Activated T-cell treated with anti-CD3 and anti-CD28 coated beads for 1 hour (primary cell): Measurements from ENCODE around the gene LRRC75A.
"Not testable (repeated sequence)": the region's sequence is repeated elsewhere in the genome, so short reads cannot be mapped to it uniquely, and the experiment has no call there.

Experiments used
- DNase-seq: peaks from one replicate; pipeline ENCODE4 v3.0.0-alpha.2; 2020; ENCODE audit warnings: low read depth

LRRC75A gene

DNA sequence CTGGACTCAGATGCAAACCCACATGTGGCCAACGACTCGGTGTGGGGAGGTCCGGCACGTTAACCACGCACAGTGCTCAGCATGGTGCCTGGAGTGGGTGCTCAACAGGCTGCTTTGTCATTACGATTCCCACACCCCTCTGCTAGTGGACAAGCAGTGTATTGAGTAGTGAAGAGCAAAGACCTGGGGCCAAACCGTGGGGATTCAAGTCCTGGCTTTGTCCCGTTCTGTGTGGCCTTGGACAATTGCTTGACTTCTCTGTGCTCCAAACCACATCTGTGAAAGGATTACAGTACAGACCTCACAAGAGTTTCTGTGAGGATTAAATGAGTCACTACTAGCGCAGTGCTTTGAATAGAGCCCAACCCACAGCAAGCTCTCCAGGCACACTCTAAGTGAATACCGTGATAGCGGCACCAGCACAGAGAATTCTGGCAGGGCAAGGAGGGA is 42.8 kb downstream of the LRRC75A start:
- no peak for DNase-seq

DNA sequence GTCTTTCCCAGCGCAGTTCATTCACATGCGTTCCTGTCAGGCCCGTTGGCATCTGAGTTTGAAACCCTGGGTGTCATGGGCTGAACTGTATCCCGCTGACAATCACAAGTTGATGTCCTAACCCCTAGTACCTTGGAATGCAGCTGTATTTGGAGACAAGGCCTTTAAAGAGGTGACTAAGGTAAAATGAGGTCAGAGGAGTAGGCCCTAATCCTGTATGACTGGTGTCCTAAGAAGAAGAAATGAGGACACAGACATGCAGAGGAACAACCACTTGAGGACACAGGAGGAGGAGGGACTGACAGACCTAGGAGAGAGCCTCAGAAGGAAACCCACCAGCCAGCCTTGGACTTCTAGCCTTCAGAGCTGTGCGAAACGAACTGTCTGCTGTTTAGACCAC is 43.5 kb downstream of the LRRC75A start:
- DNase-seq: no peak

DNA sequence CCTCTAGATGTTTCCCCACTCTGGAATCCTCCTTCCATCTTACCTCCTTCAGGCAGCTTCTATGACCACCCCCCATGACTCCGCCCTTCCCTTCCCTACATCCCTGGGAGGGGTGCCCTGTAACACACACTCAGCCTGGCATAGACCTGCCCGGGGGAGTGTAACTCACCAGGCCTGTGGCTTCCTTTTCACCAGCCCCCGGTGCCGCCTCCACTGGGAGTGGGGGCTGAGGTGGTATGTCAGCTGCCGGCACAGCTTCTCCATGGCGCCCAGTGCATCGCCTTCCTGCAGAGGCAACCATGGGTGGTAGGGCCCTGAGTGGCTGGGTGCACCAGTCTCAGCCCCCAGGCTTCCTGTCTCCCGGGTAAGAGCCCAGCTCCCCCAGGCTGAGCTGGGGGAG is 44.3 kb downstream of the LRRC75A start:
- DNase-seq: no peak

DNA sequence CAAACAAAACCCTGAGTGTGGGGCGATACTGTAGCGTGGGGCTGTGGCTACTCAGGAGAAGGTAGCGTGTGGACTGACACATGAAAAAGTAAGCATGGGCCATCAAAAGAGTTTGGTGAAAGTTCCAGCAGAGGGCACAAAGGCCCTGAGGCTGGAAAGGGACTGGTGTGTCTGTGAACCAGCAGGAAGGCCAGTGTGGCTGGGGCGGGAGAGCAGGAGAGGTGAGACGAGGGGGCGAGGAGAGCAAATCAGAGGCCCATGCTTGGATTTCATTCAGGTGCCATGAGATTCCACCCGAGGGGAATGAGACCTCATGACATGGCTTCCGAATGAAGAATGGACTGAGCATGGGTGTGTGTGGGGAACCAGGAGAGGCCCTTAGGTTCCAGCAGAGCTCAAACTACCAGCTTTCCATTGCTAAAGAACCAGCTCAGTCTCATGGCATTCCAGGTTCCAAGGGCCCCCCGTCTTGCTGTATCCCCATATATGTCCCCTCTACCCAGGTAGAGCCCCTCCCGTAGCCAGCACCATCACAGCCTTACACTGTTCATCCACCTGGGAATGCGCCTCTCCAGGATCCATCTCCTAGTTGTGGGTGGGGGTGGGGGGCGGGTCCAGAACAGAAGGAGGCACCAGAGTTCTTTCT is 45.5 kb downstream of the LRRC75A start:
- no peak for DNase-seq

DNA sequence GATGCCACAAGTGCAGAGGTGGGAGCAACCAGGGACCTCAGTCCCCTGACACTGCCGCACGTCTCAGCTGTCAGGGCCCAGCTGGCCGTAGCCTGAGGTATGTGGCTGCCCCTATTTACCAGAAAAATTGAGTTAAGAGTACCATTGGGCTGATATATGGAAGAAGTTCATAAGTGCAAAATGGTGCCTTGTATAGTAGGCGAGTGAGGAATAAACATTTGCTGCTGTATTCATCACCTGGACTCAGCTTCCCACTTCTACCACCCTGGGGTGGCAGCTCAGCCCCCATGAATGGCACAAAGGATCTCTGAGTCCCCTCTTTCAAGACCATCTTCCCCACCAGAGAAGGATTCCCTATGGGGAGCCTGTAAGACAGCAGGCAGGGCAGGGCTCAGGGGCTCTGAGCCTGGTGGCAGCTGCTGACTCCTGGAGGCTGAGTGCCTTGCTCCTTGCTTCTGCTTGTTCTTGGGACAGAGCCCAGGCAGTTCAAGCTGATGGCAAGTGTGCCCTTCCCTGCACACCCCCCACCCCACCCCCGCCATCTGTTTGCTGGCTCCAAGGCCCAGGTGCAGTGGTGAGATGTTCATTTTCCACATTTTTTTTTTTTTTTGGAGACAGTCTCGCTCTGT is 47.6 kb downstream of the LRRC75A start:
- no peak for DNase-seq

DNA sequence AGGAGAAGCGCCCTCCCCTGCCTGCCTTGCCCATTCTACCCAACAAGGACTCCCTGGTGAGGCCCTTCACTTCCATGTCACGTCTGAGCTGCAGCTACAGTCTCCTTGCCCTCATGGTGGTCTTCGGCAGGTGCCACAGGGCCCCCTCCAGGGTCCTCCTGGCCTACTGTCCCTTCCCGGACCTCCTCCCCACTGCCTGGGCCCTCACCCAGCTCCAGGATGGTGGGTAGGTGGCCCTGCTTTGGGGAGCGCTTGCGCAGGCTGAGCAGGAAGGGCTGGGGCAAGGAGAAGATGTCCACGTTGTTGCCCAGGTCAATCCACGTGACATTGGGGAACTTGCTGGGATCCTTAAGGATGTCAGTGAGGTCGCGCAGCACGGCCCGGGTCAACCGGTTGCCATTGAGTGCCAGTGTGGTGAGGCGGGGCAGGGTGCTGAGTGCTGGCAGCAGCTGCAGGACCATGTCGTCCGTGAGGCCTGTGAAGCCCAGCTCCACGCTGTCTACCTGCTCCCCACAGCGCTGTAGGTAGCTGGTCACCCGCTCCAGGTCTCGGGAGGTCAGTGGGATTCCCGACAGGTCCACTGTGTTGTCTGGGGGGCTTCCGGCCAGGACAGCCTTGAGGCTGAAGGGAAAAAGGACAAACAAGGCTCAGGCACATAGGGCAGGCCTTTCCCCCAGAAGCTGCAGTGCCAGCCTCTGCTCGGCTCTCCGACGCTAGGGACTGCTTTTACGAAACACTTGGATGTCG is 48.3 kb downstream of the LRRC75A start:
- DNase-seq: no peak

DNA sequence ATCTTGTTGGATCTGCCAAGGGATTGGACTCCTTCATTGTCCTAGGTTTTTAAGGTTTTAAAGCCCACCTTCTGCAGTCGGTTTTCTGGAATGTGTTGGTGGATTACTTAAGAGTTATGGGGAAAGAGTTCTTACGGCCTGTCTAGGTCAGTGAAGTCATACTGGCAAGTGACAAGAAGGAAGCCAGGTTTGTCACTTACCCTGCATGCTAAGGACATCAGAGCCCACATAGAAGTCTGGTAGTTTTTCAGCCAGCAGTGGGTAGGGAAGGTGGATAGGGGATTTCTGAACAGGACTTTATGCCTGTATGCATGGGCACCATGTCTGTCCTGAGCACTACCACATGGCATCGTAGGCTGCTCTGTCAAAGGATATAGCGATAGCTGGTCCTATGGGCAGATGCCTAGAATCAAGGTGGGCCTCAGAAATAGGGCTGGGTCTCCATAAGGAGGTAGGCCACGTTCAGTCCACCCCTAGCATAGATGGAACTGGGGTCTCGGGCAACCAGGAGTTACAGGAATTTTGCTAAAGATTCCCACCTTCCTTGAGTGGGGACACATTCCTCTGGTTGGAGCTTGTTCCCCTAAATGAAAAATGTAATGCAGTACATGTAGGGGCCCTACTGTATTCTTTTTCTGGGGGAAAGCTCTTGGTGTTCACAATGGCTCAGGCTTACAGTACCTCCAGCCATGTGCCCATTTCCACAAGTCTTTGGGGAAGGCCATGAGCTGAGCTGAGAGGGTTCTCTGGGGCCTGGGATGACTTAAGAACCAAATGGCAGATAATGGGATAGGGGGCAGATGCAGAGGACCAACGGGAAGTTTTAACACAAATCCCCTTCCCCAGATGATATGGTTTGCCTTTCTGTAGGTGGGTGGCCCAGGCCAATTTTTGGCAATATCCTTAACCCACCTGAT is 49.1 kb downstream of the LRRC75A start:
- no peak for DNase-seq

DNA sequence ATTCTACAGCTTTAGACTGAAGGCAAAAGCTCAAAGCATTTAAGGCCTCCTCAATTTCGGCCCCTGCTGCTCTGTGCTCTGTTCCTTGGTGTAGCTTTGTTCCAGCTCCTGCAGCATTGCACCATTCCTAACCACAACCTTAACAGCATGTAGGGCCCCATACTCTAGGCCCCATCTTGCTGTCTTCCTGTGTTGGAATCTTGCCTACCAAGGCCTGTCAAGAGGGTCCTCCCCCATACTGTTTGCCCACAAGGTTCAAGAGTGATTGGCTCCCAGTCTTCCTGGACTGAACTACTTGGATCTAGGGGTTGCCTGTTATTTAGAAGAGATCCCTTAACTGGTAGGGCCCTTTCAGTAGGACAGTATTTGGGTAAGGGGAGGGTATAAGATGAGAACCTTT is 49.9 kb downstream of the LRRC75A start:
- DNase-seq: no peak

DNA sequence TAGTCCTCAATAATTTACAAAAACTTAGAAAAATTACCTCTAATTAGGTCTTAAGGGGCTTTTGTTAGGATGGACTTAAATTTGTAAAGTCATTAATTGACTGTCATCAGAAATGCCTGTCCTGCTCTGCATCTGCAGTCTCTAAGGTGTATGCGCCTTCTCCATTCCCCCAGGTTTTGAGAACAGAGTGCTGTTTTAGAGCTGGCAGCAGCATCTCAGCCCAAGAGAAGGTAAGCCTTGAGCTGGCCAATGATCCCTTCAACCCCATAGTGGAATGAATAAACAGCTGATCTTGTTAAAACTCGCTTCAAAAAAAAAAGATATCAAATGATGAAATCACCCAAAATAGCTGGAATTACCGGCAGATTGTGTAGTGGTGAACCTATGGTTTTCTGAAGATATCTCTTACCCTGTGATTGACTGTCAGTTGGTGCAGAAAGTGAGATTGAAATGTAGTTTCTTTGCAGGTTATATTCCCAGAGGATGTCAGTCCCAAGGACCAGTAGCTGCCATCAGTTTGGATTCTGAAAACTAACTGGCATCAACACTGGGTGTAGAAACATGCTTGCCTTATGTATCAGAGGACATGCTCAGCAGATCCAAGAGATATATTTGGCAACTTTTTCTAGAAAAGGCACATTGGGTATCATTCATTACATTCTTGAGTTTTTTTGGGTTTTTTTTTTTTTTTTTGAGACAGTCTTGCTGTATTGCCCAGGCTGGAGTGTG is 50.9 kb downstream of the LRRC75A start:
- DNase-seq: no peak

DNA sequence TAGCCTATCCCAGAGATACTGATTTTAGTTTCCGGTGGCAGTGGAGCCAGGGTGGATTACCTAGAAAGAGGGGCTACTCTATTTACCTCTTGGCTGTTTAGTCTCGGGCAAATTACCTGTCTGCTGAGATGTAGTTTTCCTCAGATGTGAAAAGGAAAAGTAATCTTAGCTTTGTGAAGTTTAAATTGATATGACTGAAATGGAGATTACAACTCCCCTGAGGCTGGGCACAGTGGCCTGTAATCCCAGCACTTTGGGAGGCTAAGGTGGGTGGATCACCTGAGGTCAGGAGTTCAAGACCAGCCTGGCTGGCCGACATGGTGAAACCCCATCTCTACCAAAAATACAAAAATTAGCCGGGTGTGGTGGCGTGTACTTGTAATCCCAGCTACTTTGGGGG is 51.6 kb downstream of the LRRC75A start:
- DNase-seq: not testable (repeated sequence)

DNA sequence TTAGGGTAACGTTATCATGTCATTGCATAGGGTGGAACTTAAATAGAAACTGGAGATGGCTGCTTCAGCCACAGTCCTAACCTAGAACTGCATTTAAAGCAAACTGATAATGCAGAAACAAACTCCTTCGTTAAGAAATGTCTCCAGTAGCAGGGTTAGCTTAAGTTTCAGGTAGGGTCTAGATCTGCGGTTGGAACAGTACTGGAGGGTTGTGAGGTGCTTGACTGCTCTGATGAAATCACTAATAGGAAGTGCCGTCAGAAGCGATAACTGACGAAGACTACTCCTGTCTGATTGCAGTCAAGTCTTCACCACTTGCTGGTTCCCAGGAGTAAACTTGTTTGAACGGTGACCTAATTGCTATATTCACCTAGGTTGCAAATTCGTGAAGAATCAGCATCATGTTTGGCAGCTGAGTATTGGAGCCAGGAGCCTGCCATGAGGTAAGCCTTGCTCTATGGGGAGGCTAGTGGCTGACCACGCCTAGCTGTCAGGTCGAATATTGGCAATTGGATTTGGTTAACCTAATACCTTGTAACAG is 52.1 kb downstream of the LRRC75A start:
- no peak for DNase-seq

DNA sequence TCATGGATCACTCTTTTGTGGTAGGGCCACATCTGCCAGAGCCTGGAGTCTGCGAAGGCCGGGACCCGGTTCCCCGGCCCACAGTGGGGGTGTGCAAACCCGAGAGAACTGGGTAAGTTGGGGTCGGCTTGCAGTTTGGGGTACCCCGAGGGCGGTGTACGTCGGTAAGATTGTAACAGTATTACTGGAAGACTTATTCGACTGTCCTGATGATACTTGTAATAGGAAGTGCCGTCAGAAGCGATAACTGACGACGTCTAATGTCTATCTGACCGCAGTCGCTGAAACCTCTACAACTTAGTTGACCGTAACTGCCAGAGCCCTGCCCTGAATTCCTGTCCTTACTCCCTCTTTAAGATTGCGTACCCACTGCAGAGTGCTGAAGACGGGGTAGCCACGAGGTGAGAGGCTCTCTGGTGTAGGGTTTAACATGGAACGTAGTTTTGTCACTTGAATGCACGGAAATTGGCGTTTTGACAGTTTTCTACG is 52.6 kb downstream of the LRRC75A start:
- no peak for DNase-seq

DNA sequence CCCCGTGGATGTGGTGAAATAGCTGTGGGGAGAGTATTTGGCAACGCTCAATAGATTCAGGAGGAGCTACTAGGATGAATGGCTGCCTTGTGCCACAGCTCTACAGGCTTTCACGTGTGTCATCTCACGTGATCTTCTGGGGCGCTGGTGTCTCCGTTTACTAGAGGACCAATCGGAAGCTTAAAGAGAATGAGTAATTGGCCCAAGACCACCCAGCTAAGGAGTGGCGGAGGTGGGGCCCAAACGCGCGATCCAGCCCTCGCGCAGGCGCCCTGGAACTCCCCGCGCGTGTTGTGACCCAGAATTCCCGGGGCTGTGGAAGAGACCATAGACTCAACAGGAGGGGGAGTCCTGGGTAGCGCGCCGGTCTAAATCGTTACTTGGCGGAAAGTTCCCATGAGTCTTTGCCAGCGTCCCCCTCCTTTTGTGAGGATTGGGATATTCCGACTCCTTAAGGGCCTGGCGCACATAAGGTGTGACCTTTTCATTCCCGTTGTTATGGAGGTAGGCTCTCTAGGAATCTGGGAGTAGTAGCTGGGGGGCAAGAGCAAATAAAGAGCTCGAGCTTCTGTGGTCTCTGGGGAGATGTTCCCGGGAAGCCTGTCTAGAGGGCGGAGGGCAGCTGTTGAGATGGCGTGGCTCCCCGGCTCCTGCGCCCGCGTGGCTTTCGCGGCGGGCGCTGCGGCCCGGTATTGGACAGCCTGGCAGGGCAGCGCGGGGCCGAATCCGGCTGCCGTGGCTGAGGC is 53.3 kb downstream of the LRRC75A start:
- DNase-seq: peak; percentile 87

DNA sequence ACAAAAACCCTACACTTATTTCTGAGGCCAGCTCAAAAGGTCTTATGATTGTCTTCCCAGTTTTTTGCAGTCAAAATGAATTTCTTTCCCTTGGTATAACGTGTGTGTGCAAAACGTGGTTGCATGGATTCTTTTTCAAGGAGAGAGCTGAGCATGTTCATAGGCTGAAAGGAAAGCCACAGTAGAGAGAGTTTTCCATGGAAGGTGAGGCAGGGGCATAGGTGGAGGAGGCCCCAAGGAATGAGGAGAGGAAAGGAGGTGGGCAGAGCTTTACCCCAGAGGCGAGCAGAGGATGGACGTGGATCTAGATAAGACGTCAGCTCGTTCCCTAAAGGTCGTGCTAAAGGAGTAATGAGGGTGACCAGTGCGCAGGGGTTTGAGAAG is 53.8 kb downstream of the LRRC75A start:
- no peak for DNase-seq

DNA sequence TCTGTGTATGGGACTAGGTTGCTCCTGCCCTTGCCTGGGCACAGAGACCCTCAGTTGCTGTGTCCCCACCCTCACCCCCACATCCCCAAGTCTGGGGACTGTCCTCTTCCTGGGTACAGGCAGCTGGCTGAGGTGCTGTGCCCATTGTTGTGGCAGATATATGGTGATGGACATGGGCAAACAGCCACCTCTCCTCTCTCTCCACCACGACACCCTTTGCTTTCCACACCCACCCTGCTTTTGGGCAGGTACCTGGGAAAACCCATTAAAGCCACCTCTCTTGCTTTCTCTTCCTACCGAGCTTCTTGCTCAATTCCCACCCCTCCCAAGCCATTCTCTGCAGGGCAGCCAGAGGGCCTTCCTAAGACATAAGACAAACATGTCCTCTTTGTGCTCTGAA is 54.9 kb downstream of the LRRC75A start:
- no peak for DNase-seq

DNA sequence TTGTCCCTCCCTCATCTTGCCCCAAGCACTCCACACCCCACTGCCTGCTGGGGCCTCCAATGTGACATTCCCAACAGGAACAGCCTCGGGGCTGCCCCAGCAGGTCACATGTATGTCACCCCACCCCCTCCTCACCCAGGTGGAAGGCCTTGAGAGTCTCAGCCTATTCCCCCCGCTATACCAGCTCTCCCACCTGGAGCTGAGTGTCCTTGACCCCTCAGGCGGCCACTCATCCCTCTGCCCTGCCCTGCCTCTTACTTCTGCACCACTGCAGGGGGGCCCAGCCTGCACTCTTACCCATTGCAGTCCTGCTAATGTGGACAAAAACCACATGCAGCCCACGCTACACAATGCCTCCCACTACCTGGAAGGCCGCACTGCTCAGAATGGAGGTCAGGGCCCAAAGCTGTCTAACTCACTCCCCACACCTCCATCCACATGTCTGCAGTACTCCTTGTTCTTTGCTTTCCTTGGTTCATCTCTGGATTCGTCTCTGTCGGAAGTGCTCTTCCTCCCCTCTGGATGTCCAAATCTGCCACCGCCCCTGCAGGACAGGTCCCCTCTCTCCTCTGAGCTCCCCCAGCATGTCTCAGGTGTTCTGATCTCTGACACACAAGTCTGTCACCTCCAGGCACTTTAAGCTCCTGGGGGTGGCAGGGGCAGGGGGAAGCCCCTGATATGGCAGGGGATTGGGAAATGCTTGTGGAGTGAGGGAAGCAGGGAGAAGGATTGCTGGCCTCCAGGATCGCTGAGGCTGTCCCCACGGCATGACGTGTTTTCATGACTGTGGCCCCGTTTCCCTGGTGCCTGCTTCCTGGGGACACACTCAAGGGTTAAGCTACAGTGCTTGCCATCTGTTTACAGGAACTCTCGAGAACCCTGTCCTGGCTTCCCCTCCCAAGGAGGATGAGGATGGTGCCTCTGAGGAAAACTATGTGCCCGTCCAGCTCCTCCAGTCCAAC is 55.8 kb downstream of the LRRC75A start:
- DNase-seq: no peak

DNA sequence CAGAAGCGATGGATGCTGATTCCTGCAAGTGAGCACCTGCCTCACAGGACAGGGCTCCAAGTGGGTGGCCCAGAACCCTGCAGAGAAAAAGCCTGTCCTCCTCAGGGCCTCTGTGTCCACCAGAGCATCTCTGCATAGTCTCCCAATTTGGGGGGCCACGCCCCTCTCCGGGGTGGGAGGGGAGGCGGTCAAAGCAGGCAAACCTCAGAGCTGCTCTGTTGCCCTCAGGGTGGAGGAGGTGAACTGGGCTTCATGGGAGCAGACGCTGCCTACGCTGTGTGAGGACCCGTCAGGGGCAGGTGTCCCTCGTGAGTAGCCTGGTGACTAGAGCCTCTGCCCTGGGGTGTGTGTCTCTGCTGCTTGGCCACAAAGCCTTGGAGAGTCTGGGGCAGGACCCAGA is 57.3 kb downstream of the LRRC75A start:
- no peak for DNase-seq

DNA sequence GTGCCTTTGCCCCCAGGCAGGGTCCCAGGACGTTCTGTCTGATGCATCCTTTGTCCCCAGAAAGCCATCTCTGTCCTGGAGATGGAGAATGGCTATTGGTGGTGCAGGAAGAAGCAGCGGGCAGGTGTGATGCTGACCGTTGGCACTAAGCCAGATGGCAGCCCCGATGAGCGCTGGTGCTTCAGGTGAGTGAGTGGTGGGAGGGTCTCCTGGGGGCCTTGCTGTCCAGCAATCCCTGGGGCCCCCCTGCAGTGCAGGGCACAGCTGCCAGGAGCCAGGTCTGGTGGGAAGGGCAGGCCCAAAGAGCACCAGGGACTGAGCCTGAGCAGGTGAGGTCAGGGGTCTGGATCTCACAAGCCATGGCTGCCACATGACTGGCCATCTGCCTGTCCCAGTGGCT is 58.5 kb downstream of the LRRC75A start:
- DNase-seq: no peak

DNA sequence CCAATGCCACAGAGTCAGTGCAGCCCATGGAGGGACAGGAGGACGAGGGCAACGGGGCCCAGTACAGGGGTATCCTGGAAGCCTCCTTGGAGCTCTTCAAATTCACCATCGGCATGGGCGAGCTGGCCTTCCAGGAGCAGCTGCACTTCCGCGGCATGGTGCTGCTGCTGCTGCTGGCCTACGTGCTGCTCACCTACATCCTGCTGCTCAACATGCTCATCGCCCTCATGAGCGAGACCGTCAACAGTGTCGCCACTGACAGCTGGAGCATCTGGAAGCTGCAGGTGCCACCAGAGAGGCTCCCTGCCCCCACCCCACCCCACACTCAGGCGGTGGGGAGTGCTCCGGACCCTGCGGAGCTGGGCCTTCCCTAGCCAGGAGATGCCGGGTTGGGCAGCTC is 60.0 kb downstream of the LRRC75A start:
- DNase-seq: no peak
